Activated CD8-positive, alpha-beta memory T cell treated with anti-CD3 and anti-CD28 coated beads for 48 hours (primary cell): ENCODE results near the gene PRRX1.

Source experiments
- DNase-seq, 3 experiments: peaks; one replicate each; pipeline ENCODE4 v3.0.0-alpha.2; 2020; ENCODE audit warnings: low read depth in 2 of 3, low spot score in 2 of 3

The PRRX1 gene

DNA sequence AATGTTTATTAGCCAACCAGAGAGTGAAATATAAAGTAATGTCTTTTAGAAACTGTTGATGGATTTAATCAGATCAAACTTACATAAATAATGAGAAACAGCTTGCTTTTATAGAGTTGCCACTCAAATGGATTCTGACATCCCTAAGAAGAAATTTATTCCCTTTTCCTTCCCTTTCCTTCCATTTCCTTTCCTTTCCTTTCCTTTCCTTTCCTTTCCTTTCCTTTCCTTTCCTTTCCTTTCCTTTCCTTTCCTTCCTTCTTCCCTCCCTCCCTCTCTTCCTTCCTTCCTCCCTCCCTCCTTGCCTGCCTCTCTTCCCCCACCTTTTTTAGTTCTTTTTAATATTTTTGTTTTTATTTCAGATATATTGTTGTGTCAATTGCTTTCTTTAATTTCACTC, 27.3 kb downstream of the PRRX1 start:
- no peak for DNase-seq

- no peak for DNase-seq
Observed at GRCh38 chr1:170692866-170693575, 29.1 kb downstream of the PRRX1 start.

DNA sequence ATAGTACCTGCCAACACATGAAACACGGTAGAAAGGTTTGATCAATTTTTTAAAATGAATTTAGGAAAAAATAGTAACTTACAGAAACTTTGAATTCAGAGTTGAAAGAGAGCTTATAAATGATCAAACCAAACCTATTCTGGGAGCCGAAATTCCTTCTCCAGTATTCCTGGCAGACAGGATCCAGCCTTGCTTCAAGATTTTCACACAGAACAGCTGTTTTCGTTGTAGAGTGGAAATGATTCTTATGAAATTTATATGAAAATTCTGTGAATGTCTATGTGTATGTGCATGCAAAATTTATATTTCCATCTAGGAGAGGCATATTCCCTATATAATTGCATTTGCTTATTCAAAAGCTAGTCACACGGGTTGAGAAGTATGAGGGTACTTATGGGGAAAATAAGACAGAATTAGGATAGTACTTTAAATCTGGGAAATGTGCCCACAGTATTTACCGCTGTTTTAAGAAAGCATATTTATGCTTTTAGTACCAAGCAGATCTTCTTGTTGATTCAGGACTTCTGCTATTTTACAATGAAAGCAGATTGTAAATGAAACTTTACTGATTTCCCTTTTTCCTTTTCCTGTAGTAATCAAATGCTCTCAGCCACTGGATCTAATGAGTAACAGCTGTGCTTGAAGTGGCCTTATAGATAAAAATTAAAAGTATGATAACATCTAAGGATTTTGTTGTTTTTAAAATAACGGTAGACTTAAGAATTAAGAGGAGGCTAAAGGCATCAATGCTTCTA, 30.4 kb downstream of the PRRX1 start:
- DNase-seq = no peak

- DNase-seq = no peak
Observed at GRCh38 chr1:170695955-170696590, 32.1 kb downstream of the PRRX1 start.

DNA sequence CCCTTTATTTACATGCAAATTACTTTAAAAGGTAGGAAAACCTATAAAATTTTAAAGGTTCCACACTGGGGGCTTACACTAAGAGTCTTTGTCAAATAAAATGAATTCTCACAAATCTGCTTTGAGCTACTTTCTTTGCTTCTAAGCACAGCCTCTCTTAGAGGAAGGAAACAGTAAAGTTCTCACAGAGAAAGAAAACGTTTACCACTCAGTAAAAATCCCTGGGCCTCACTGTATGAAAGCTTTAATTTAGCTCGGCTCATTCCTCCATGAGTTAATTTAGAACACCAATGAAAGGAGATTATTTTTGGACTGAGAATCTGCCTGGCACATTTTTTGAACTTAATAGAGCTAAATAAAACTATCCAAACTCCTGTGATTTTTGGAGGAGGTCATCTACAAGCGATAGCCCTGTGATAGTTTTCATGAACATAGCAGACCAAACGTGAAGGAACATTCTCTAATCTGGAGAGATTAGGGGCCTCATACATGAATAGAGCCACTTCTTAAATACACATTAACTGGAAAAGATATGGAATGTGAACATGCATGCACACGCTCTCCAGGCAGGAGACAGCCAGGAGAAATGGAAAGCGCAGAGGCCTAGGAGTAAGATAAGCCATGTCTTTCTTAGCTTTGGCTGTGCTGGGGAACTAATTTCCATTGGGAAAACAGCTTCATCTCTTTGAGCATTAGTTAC, 32.8 kb downstream of the PRRX1 start:
- no peak for DNase-seq

DNA sequence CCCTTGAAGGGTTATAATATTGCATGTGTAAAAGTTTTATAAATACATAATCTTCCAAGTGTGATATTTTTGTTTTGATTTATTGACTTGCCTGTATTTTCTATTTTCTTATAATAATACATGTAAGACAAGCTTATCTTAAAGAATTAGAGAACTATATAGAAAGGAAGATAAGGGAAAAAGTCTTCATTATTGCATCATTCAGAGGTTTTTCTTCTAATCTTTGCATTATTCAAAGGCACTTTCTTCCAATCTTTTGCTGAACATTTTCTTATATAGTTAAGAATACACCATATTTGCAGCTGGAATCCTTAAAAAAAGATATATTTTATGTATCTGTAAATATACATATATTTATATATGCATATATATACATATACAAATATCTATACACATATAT, 33.4 kb downstream of the PRRX1 start:
- DNase-seq = no peak

GRCh38 chr1:170698301-170699275, 34.7 kb downstream of the PRRX1 start:
- DNase-seq = no peak

DNA sequence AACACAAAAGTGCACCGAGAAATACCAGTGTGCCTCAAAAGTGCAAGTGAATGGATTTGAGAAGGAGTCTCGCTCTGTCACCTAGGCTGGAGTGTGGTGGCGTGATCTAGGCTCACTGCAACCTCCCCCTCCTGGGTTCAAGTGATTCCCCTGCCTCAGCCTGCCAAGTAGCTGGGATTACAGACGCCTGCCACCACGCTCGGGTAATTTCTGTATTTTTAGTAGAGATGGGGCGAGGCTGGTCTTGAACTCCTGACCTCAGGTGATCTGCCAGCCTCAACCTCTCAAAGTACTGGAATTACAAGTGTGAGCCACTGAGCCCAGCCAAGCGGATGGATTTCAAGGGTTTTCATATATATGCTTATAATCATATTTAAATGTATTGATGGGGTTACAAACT, 35.8 kb downstream of the PRRX1 start:
- no peak for DNase-seq

DNA sequence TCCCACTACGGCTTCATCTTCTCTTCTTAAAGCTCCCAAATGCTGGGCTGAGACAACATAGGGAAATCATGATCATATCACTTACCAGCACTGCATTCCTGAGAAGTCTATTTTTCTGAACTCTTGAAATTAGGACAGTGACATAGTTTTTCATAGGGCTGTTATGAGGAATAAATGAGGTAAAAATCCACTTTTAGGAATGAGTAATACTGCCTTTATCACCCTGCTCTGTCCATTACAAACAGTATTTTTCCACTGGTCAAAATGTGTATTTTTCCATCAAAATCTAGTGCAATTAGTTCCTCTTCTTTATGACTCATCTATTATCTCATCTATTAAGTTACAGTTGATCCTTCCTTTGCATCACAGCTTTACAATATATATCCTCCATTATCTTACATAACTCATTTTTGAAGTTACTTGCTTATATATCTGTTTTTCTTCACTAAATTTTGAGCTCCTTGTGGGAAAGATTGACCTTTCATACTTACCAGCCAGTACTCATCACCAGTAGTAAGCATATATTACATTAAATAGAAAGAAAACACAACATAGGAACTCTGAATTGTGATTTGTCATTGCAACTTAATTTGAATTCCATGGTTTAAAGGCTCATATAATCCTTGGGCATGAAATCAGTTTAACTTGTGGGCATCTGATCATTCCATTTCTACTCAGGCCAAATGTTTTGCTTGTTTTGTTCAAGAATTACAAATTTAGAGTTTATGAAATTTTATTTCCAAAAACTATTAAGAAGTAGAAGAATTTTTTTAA, 37.1 kb downstream of the PRRX1 start:
- DNase-seq = no peak

- no peak for DNase-seq
Observed at GRCh38 chr1:170701962-170702361, 38.0 kb downstream of the PRRX1 start.

GRCh38 chr1:170703591-170703990, 39.7 kb downstream of the PRRX1 start:
- no peak for DNase-seq

- DNase-seq = no peak
Observed at GRCh38 chr1:170704256-170704655, 40.3 kb downstream of the PRRX1 start.

DNA sequence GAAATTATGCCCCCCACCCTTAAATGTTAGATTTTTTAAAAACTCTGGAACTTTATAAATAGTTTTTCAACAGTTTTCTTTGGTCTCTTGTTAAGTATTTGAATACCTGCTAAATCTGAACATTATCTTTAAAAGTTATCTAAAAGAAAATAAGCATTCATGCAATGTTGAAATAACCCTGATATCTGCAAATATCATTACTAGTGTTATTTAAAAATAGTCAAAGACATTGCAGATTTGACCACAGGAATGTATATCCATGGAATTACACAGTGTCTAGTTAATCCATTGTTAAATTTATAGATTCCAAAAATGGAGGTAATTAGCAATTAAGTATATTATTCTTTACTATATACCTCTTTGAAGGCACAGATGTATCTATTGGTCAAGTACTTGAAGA, 42.0 kb downstream of the PRRX1 start:
- no peak for DNase-seq

- DNase-seq = no peak
Observed at GRCh38 chr1:170707117-170707516, 43.2 kb downstream of the PRRX1 start.

DNA sequence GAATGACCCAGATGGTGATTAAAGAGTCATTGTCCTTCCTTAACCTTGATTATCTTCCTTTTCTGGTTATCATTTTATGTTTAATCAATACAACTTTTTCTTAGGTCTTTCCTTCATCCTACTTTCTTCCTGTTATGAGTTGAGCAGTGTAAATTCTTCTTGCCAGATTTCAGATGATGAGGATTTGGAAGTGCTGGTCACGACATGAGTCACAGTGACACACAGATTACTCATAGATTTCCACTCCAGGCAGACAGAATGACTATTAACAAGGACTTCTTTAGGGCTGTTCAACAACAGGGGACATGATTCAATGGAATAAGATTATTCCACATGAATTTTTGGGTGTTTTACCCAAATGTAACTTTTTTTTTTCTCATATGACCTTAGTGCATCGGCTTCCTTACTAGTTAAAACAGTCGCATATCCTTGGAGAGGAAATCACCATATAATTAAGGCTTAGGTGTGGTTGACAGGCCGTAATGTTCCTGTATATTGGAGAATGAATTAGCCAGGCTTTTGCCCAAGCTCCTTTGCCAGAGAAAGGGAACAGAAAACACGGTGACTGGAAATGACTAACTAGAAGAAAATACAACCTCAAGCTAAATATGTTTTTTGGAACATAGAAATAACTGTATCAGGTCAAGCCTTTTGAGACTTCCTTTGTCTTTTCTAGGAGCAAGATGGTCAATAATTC, 44.2 kb downstream of the PRRX1 start:
- DNase-seq = no peak

GRCh38 chr1:170711682-170712081, 47.8 kb downstream of the PRRX1 start:
- no peak for DNase-seq

DNA sequence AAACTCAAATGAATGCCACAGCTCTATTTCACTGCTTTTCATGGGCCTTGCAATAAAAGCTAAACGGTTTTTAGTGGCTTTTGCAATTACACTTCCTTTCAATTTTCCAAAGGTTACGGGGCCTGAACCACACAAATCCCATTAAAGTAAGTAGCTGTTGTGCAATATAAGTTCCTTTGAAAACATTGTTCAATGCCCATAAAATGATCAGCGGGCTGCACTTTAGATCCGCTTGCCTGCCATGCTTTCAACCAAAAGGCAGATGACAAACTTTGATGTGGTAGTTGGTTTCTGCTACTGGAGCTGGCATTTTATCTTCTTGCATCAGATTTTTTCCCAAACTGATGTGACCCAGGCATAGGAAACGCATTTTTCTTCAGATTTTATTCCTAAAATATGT, 50.2 kb downstream of the PRRX1 start:
- no peak for DNase-seq

- no peak for DNase-seq
Observed at GRCh38 chr1:170714938-170715337, 51.0 kb downstream of the PRRX1 start.

DNA sequence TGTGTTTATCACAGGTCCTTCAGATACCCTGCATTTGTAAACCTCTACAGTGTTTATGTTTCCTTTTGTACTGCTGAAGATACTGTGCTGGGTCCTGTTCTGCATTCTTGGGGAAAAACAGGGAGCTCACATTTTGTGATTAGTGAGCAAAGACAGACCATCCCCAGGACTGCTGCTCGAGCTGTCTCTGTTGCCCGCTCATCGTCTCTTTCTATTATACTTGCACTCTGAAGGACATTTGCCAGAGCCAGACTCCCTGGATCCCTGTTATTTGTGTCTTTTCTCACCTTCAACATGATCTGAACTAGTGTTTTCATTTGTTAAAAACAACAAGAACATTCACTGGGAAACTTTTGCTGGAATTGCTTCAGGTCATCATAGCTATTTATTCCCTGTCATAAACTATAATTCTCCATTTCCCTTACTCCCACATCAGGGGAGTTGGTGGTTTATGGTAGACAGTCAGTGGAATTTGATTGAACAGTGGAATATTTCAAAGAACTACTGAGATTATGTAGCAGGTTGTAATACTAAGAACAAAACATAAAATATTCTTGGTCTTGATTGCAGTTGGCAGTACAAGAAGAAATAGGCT, 53.0 kb downstream of the PRRX1 start:
- DNase-seq = no peak
